ENCODE measurements around the gene WNT3. TPM values are rescaled to one million over a fixed set of nuclear protein-coding genes. Genes with fewer than 3 reads are reported as not detected.
"Not testable (repeated sequence)": the region's sequence is repeated elsewhere in the genome, so short reads cannot be mapped to it uniquely, and the experiment has no call there.

WNT3 gene
- polyA plus RNA-seq, 1 donor: 1.7 TPM

DNA sequence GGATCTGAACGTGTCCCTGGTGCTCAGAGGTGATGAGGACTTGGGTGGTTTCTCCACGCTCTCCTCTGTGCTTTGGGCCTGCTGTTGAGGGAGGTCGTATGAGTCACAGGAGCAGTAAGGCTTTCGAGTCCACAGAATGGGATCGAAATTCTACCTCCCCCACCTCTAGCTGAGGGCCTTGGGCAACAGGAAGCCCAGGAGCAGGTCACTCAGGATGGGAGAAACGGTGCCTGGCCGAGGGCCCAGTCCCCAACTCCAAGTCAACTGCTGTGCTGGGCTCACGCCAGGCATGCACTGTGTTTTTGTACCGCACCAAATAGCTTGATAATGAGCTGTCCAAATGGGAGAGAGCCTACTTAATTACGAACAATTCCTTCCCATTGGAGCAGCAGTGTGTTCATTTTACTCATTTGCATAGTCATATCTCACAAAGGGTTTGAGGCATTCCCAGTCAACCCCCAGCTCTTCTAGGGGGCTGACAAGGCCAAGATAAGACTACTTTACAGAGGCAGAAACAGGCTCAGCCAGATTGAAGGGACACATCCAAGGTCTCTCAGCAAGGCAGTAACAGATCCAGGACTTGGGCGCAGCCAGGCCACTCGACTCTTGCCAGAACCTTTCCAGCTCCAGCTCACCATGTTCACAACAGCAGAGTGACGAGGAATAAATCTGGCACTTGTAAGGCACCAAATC, 53.6 kb downstream of the WNT3 start:
- no peak for DNase-seq

DNA sequence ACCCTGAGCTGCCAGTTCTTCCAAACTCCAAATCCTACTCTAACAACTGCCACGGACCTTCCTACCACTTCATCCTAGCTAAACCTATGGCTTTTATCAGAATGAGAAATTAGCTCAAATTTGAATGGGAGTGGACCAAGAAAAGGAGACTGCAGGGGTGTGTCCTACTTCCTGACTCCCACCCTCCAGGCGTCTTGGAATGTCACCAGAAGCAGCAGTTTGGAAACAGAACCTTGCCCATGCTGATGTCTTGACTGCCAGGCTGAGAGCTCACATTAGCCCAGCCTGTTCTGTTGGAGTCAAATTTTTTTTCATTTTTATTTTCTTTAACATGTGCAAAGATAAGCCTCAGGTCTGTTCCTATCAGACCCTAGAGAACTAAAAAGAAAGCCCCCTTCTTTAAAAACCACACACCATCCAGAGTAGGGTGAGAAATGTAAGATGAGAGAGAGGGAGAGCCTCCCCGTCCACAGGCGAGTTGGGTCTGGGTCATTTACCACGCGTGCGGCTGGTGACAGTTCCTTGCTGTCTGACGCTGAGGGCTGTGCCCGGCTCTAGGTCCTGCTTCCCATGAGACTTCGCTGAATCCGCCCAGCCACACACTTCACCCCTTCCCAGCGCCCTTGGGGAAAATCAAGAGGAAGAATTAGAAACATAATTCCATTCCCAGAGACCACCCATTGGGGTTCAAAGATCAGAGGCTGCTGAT, 54.3 kb downstream of the WNT3 start:
- DNase-seq: no peak

DNA sequence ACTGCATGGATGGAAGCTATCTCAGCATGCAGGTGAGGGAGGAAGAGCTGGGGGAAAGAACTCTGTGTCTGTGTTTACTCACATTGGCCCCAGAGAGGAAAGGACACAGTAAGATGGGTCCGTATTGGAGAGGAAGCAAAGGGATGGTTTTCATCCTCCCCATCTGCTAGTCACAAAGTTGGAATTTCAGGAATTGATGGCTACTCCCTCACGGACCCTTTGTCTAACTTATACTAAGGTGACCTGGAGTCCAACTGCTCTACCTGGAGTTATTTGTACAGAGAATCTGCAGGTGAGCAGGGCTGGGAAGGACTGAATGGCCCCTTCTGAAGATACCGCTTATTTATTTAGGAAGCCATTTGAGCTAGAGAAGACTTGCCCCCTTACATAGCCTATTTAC, 55.1 kb downstream of the WNT3 start:
- no peak for DNase-seq

DNA sequence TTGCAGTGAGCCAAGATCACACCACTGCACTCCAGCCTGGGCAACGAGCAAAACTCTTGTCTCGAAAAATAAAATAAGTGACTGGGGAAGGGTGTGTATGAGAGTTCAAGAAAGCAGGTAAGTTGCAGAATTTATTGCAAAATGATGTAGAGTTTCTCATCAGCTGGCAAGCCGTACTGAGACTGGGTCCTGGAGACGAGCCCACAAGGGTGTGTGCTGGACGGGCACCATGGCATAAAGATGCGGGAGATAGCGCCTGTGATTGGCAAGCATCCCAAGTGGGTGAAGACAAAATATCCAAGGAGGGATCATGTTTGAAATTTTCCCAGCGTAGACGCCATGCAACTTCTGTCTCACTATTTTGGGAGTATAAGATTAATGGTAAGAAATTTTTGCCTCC, 59.4 kb downstream of the WNT3 start:
- no peak for DNase-seq

DNA sequence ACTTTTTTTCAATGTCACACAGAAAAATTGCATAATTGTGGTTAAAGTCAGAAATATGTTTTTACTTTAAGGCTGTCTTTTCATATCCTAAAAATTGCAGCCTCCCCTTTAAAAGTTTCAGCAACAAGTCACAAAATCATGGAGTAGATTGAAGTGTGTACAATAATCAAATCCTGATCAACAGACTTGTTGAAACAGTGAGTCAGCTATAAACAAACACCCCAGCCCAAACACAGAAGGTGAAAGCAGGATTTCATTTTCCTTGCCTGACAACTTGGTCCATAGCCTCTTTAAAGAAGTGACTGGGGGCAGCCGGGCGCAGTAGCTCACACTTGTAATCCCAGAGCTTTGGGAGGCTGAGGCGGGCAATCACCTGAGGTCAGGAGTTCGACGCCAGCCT, 59.9 kb downstream of the WNT3 start:
- DNase-seq: no peak

DNA sequence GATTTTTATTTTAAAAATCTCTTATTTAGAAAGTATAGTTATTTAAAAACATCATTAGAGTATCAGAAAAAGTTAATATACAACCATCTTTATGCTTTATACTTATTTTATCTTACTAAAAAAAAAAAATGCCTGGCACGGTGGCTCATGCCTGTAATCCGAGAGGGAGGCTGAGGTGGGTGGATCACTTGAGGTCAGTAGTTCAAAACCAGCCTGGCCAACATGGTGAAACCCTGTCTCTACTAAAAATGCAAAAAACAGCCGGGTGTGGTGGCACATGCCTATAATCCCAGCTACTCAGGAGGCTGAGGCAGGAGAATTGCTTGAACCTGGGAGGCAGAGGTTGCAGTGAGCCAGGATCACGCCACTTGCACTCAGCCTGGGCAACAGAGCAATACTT, 60.9 kb downstream of the WNT3 start:
- DNase-seq: not testable (repeated sequence)

DNA sequence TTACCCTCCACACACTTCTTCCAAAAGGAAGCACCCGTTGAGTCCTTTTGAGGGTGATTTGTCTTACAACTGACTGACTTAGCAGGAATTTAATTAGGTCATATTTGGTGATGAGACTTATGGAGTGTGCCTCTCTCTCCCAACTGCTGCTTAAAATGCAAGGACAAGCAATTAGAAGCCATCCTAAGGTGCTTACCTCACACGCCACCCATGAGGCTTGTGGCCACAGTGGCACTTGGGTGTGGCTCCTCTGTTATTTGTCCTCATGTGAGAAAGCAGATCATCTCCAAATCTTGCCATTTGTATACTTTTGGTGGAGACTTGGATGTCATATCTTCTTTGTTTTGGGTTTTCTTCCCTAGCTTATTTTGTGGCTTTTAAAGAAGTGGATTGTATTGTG, 61.6 kb downstream of the WNT3 start:
- no peak for DNase-seq

DNA sequence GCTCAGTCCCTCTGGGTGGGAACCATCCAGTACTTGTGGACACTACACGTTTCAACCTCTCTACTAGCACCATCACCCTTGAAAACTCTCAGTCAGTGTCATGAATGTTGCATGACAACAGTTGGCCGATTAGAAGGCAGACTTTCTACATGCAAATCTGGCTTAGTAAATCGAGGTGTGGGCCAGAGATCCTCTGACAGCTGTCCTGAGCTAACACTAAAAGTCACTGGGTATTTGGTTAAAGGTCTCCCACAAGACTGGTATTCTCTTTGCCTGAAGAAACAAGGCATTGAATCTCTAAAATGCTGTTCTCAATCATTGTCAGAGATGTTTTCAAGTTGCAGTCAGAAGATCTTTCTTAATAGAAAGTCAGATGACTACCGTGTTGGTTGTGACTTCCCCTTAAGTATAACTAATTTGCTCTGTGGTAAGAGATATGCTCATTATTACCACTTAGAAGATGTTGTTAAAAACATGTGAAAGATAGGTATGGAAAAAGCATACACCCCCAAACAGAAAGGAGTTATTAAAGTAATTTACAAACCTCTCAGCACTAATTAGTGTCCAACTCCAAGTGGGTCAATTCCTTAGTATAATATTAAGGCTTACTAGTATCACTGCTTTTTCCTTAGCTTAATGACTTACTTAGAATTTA, 62.3 kb downstream of the WNT3 start:
- no peak for DNase-seq

DNA sequence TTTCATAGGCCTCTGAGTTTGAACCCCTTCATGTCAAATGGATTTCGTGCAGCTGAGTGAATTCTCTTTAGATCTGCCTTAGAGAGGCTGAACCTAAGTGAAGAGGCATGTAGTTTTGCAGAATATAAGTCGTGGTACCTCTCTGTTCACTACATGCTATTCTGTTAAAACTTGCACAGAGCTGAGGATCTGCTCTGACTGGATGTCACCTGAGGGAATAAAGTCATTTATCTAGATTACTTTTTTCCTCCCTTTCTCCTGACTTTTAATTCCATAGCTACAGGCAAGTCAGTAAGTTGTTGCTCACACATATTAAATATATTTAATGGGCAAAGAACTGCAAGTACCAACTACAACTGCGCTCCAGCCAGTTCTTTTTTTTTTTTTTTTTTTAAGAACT, 64.7 kb downstream of the WNT3 start:
- no peak for DNase-seq

DNA sequence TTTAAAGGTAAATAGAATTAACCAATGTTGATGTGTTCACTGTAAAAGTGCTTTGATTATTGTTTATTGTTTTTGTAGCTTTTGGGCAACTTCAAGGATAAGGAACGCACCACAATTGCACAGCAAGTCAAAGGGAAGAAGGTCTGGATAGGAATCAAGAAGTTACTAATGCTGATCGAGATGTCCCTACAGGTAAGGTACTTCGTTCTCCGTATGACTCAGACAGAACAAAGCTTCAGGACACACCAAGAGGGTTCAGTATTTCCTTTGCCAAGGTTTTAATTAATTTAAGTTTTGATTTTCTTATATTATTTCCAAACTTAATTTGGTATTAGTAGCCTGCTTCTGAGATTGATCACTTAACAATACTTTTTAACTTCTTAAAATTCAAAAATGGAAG, 67.1 kb downstream of the WNT3 start:
- DNase-seq: no peak

DNA sequence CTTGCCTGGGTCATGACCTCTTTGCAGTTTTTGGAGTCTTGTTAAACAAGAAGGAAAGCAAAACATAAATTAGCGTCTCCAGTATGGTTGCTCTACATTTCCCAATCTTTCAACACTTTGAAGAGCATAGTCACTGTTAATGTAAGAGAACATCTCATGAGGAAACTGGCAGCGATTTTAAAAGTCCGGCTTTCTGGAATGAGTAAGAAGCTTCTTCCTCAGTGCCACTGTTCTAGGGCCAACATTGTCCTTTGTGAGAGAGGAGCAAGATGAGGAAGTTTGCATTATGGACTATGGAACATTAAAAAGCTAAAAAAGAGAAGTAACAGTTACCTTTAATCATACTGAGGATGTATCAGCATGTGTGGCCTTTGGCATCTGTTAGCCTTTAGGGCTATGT, 73.1 kb downstream of the WNT3 start:
- no peak for DNase-seq

DNA sequence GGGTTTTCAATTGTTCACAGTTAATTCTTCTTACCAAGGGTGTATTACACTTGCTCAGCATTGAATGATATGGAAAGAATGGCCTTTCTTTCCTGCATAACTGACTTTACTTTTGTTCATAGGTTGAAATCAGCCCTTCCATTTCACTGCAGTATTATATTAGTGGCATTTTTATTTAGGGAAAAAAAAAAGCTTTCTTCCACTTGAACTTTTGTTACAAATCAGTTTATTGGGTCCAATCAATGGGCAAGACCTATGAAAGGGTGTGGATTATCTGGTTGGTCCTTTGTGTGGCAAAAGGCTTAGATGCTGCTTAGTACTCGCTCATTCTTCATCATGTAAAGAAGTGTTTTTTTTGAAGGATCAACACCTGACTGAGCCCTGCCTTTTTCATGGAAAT, 74.1 kb downstream of the WNT3 start:
- DNase-seq: no peak

DNA sequence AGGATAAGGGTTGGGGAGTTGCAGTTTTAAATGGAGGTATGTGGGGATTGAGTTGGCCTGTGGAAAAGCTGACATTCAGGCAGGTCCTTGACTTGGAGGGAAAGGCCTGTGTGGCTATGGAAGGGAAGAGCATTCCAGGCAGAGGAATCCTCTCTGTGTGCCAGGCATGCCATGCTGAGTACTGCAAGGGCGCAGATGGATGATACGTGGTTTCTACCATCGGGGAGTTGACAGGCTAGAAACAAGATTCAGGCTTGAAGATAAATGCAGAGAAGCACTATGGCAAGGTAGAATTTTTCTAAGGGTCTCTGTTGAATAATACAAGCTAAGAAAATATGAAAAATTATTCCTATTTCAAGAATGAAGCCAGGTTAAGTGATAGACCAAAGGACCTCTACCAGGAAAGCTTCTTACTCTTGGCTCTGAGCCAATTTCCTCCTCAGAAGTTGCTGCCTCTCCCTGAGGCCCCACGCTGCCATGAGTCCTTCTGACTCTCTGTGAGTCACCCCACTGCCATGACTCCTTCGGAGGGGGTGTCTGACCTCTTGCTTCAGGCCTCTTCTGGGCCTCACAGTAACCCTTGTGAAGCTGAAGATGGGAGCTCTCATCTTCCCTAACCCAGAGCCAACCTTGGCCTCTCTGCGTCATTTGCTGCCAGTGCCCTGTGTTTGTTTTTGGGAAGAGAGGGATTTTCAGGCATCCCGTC, 75.8 kb downstream of the WNT3 start:
- no peak for DNase-seq

DNA sequence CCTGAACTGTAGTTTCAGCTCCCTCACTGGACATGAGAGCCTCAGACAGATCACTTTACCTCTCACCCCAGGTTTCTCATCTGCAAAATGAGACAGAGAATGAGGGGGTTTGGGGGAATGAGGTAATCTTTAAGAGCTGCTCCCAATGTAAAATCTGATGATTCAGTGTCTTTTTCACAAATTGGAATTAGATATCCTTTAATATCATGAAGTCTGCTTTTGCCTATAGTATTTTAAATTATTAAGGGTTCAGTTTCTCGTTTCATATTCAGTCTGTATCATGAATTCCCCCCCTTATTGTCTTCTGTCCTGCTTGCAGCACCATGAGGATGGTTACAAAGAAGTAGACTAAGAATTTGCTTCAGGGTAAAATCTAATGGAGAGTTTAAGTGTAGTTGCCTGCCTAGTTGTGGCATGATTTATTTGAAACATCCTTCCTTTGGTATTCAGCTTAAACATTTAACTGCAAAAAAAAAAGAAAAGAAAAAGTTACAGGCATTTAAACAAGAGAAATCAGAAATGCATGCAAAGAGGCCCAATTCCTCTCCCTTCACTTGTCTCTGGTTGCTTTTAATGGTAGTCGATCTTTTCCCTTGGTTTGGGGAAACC, 77.3 kb downstream of the WNT3 start:
- no peak for DNase-seq

DNA sequence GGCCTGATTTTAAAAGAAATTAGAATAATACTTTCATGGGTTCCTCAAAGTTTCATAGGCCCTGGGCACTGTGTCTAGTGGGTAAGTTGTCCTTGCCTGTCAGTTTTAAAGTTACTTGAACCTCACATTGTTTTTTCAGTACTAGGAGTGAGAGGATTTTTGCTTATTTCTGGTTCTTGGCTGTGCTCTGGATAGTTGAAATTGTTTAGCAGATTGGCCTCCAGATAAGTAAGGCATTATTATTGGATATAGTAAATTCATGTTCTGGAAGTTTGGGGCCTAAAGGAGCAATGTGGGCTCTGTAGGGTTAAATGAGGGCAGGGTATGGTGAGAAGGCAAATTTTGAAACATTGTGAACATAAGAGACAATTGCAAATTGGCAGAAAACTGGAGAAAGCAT, 78.5 kb downstream of the WNT3 start:
- DNase-seq: no peak

DNA sequence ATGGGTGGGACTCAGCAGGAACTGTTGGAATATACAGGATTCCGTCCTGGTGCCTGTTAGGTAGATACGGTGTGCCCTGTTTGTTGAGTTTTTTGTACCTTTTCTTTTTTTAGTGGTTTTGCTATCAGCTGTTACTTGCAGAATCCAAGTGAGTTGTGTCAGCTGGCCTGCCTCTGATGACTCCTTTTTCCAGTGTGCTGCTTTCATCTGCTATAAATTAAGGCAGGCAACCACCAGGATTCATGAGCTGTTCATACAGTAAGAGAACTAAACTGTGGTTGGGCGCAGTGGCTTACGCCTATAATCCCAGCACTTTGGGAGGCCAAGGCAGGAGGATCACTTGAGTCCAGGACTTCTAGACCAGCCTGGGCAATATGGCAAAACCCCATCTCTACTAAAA, 79.9 kb downstream of the WNT3 start:
- no peak for DNase-seq

DNA sequence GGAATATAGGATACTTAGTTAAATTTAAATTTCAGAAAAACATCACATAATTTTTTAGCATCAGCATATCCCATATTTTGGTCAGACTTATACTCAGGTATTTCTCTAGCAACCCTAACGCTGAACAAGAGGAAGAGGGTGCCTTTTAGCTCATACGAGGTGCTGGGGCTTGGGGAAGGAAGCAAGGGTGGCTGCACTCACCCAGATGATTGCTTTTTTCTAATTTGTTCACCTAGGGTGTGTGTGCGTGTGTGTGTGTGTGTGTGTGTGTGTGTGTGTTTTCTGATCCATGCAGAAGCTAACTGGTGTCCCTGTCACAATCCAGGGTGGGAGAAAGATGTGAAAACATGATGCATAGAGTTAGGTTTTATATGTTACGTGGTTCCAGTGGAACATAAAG, 81.2 kb downstream of the WNT3 start:
- no peak for DNase-seq

DNA sequence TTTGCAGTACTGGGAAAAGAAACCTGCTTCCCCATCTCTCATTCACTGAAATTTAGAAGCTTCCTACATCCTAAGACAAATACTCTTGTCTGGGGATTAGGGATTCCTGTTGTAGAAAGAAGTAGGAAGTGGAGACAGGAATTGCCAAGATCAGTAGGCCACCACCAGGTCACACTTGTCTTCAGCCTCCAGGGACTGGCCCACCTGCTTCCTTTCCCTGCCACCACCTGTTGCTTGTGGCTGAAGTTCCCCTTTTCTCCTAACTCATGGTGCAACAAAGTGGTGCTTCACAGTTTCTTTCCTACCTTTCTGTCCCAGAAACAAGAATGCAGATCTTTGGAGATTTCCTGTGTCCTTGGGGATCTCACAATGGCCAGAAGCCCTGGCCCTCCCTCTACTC, 82.4 kb downstream of the WNT3 start:
- no peak for DNase-seq

DNA sequence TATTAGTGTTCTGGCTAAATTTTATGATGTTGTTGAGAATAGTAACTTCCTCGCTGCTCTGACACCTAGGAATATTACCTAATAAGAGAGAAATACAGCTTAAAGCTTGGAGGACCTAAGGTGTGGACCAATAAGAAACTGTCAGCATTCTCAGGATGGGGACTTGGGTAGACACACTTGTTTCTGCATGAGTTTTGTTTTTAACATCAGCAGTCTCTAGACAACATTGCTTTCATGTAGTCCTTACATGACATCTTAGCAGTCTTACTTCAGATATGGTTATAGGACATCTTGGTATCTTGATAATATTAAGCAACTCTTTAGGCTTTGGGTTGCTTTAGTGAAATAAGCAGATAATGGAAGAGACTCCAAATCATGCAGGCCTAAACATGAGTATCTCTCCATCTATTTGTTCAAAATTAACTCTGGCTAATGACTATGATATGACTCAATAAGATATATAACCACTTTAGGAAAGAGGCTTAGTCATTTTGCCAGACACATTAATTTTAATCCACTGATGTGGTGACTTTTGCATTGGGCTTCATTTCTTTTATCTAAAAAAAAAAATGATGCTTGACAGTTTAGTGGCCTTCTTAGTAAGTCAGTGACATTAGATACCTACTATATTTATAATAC, 84.5 kb downstream of the WNT3 start:
- DNase-seq: no peak

DNA sequence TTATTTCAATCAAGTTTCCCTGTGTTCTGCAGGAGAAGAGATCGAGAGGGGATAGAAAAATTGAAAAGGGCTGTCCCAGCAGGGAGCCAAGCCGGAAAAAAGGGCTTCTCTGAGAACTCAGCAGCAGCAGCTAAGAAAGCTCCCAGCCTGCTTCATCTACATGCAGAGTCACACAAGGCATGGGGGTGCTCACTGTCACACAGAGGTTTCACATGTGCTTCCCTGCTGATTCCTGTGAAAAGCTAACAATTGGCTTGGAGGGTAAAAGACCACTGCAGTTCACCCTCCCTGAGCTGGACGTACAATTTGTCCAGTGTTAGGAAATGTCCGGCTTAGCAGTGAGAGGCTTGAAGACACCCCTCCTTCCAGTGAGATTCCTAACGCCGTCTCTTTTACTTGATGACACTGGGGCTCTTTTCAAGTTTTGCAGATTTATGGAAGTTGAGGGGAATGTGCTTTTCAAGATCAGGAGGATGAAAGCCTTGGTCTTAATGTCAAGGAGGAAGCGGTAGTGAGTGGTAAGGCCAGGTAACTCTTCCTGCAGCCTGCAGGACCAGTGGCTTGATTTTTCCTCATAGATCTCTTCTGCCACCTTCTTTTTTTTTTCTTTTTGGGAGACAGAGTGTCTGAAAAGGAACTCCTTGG, 85.6 kb downstream of the WNT3 start:
- no peak for DNase-seq

DNA sequence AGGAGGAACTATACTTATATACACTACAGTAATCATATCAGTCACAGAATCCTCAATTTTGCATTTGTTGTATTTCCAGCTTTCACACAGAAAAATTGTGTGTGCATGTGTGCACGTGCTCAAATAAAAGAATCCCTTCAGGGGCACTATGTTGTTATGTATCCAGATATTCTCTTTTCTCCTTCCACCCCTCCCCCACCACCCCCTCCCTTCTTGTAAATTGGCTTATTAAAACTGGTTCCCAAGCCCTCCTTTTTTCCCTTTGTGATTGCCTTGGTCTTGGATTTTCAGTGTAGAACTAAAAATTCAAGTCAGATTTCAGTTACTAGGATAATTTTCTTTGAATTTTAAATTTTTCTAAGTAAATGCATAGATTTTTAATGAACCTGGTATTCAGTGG, 86.3 kb downstream of the WNT3 start:
- DNase-seq: no peak

DNA sequence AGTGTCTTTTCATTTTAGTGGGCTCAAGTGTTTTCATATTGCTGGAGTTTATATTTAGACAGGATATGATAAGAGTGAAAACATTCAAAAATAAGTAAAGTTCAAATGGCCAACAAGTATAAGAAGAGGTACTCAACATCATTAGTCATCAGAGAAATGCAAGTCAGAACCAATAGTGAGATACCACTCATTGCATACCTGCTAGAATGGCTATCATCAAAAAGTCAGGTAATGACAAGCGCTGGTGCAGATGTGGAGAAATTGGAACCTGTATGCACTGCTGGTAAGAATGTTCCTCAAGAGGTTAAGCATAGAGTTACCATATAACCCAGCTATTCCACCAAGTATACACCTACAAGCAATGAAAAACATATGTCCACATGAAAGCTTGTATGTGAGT, 87.8 kb downstream of the WNT3 start:
- no peak for DNase-seq

All from left kidney (tissue), 2 donors.